HepG2 (cell line): ENCODE data around the gene SFMBT1. TPM values are rescaled to one million over a fixed set of nuclear protein-coding genes. Genes with fewer than 3 reads are reported as not detected.

Experiments used
- ATAC-seq: fragments of 200-7000 bp; cut with Tn5 transposase; 3 replicates; pipeline ENCODE4 v1.9.1; 2020; ENCODE audit warnings: mild to moderate bottlenecking, moderate library complexity
- BruUV-seq: library from RNA; stranded (reverse); fragments of 400-500 nt; replicated peaks from 2 replicates; lab custom pipeline; 2021; lab: Mats Ljungman, UMichigan
- CTCF ChIA-PET: fragments of 300-600 bp; formaldehyde crosslinking; extraction: SDS; loops from one replicate; lab custom pipeline; 2021; ENCODE audit warnings: low total read pairs, inconsistent platforms, low intra/inter-chr PET ratio; lab: Yijun Ruan, JAX
- POLR2A ChIA-PET: fragments of 350-600 bp; sonication (Branson Sonifier 250); formaldehyde crosslinking; loops from one replicate; lab custom pipeline; 2020; ENCODE audit warnings: antibody characterized with exemption, inconsistent platforms; lab: Yijun Ruan, JAX
- DNase-seq: peaks from one replicate; pipeline ENCODE4 v3.0.0-alpha.2; 2015; ENCODE audit warnings: low spot score
- FAIRE-seq: peaks from 3 replicates; lab custom pipeline; 2011; peaks lifted over from hg19 to GRCh38; lab: Jason Lieb, UNC
- H2AFZ ChIP-seq: one replicate; pipeline ENCODE4 v1.6.1; 2011; ENCODE audit warnings: low read length, inconsistent platforms
- H3K27ac ChIP-seq: fragments of 300-600 bp; 3 replicates; pipeline ENCODE4 v1.8.0; 2011; ENCODE audit warnings: mixed run types, mild to moderate bottlenecking, mixed read lengths, low read length, inconsistent platforms; ENCODE audit not compliant: insufficient read depth; ENCODE audit errors: extremely low read length
- H3K27me3 ChIP-seq, 2 experiments: fragments of 200-600 bp in 1 of 2; 2 replicates in 1 of 2; 3 replicates in 1 of 2; pipeline versions ENCODE4 v1.6.0 to v1.8.0; 2011; ENCODE audit warnings: low read length in 2 of 2, mild to moderate bottlenecking in 2 of 2, moderate library complexity in 2 of 2, inconsistent platforms in 1 of 2; ENCODE audit not compliant: insufficient read depth in 2 of 2, control insufficient read depth in 1 of 2
- H3K36me3 ChIP-seq, 2 experiments: fragments of 200-600 bp in 1 of 2; replicated peaks in 1 of 2; 2 replicates in 1 of 2; 3 replicates in 1 of 2; pipeline versions ENCODE4 v1.5.1 to v1.8.0; 2011; ENCODE audit warnings: low read length in 2 of 2, inconsistent platforms in 1 of 2; ENCODE audit not compliant: insufficient read depth in 2 of 2, control insufficient read depth in 1 of 2
- H3K4me1 ChIP-seq: 2 replicates; pipeline ENCODE4 v1.5.1; 2012; ENCODE audit warnings: low read length, inconsistent platforms; ENCODE audit not compliant: insufficient read depth
- H3K4me2 ChIP-seq: 2 replicates; pipeline ENCODE4 v1.6.0; 2011; ENCODE audit warnings: low read depth, low read length, inconsistent platforms
- H3K4me3 ChIP-seq, 3 experiments: fragments of 200-600 bp in 1 of 3; sonication (generic), shearing (Covaris generic) in 1 of 3; replicated peaks in 1 of 3; 2 replicates each; pipeline ENCODE4 v1.5.1; 2011 to 2016; ENCODE audit warnings: low read length in 3 of 3, inconsistent platforms in 2 of 3, low read depth in 2 of 3, mild to moderate bottlenecking in 2 of 3, control low read depth in 1 of 3, mixed read lengths in 1 of 3; ENCODE audit not compliant: insufficient read depth in 1 of 3
- H3K79me2 ChIP-seq: one replicate; pipeline ENCODE4 v1.6.1; 2011; ENCODE audit warnings: low read length, inconsistent platforms; ENCODE audit not compliant: insufficient read depth
- H3K9ac ChIP-seq: 2 replicates; pipeline ENCODE4 v1.6.0; 2011; ENCODE audit warnings: mild to moderate bottlenecking, low read depth, low read length, inconsistent platforms; ENCODE audit not compliant: insufficient read depth
- H3K9me3 ChIP-seq: 2 replicates; pipeline ENCODE4 v1.5.1; 2012; ENCODE audit warnings: mild to moderate bottlenecking, low read length
- H4K20me1 ChIP-seq: 2 replicates; pipeline ENCODE4 v1.6.0; 2011; ENCODE audit warnings: inconsistent platforms, mild to moderate bottlenecking, low read length, moderate library complexity; ENCODE audit not compliant: insufficient read depth
- CEBPG ChIP-seq: IDR thresholded peaks from 2 replicates; pipeline ENCODE4 v1.6.1; 2016
- GABPB1 ChIP-seq: IDR thresholded peaks from 2 replicates; pipeline ENCODE4 v1.6.1; 2016; ENCODE audit warnings: mild to moderate bottlenecking, missing genetic modification reagents, moderate library complexity, missing compliant biosample characterization
- MXD4 ChIP-seq: IDR thresholded peaks from 2 replicates; pipeline ENCODE4 v1.6.1; 2016; ENCODE audit warnings: mild to moderate bottlenecking, missing biosample characterization, missing genetic modification reagents
- NCOA2 ChIP-seq: sonication (generic); formaldehyde crosslinking; IDR thresholded peaks from 2 replicates; pipeline ENCODE4 v1.8.0; 2022; ENCODE audit warnings: inconsistent platforms
- SALL1 ChIP-seq: sonication (generic); formaldehyde crosslinking; IDR thresholded peaks from 2 replicates; pipeline ENCODE4 v1.8.0; 2022; ENCODE audit warnings: mild to moderate bottlenecking, missing genetic modification reagents
- SSRP1 ChIP-seq: IDR thresholded peaks from 2 replicates; pipeline ENCODE4 v1.6.1; 2016; ENCODE audit warnings: control low read depth
- ZNF160 ChIP-seq: sonication (generic); formaldehyde crosslinking; IDR thresholded peaks from 2 replicates; pipeline ENCODE4 v1.8.0; 2022; ENCODE audit warnings: mild to moderate bottlenecking, inconsistent platforms, missing genetic modification reagents
- ZNF235 ChIP-seq: sonication (generic); formaldehyde crosslinking; IDR thresholded peaks from 2 replicates; pipeline ENCODE4 v1.8.1; 2023; ENCODE audit warnings: mild to moderate bottlenecking, missing genetic modification reagents, borderline replicate concordance
- ZNF274 ChIP-seq: sonication (generic); formaldehyde crosslinking; IDR thresholded peaks from 2 replicates; pipeline ENCODE4 v1.5.1; 2020; ENCODE audit warnings: mild to moderate bottlenecking, missing genetic modification reagents
- ZNF691 ChIP-seq: sonication (generic); formaldehyde crosslinking; IDR thresholded peaks from 2 replicates; pipeline ENCODE4 v1.4.0; 2020; ENCODE audit warnings: missing genetic modification reagents, low read depth, mild to moderate bottlenecking, borderline replicate concordance
- WGBS: methylation state at CpG from one replicate; pipeline ENCODE4 v1.1.6; 2017; ENCODE audit warnings: low lambda C conversion rate; 5-methylcytosine and 5-hydroxymethylcytosine counted together
- in situ Hi-C: cut with HindIII; loops from 2 replicates; pipeline ENCODE4 v1.10.0; 2017; ENCODE audit warnings: low pct_unique_long_range_greater_than_20kb; ENCODE audit not compliant: extremely low pct_ligation_motif_present
- intact Hi-C: fragments of 100-400 bp; cut with micrococcal nuclease; formaldehyde crosslinking; loops from one replicate; pipeline ENCODE4 v1.10.0; 2022; ENCODE audit not compliant: unreplicated experiment
- polyA plus RNA-seq, 8 experiments: library from polyadenylated mRNA; depleted of rRNA in 3 of 8; stranded (reverse) in 7 of 8; unstranded in 1 of 8; fragments of >200 nt; fragmentation: Illumina TruSeq in 4 of 8; extraction: Trizol in 4 of 8; gene quantifications; 2 replicates each; pipeline versions ENCODE4 v1.2.1 to v1.2.3, GENCODE V29; 2011 to 2016; ENCODE audit warnings: low read depth in 4 of 8, missing spikeins in 1 of 8, mixed read lengths in 1 of 8; ENCODE audit not compliant: insufficient read depth in 1 of 8
- total RNA-seq, 5 experiments: library from RNA; depleted of rRNA; stranded (reverse); fragments of >200 nt; fragmentation: Illumina TruSeq; extraction: Trizol; gene quantifications; 2 replicates each; pipeline ENCODE4 v1.2.3, GENCODE V29; 2016; ENCODE audit warnings: low read depth in 1 of 5

The SFMBT1 gene
- total and polyA plus RNA-seq, 2 of the 13 experiments (the other 11 are each of a cell fraction or from before 2014, with no cell fraction given): 3.8 to 12.8 TPM

- 96% methylated on average over 4 of the region's 4 CpGs for WGBS
- Histone ChIP-seq H3K36me3 (0 out of 5 replicates have a peak, but pooled peaks cover 0 to 3% of the 10 kb centered on the region in 2 experiments), H2AFZ (no peak overlapping the region), H3K9me3 (no peaks in the 10 kb centered on the region), H3K27ac (no peak overlapping the region), H3K27me3 (no peaks in the 10 kb centered on the region), H3K79me2 (no peaks in the 10 kb centered on the region), H4K20me1 (no peaks in the 10 kb centered on the region), H3K9ac (no peak overlapping the region), H3K4me1 (peaks cover 7% of the 10 kb centered on the region), H3K4me2 (no peak overlapping the region), H3K4me3 (no peak overlapping the region)
- no peak for TF ChIP-seq SALL1 (CRISPR knock-in tag)
- TF ChIP-seq ZNF235 (CRISPR knock-in tag): no peak
- TF ChIP-seq ZNF691 (CRISPR knock-in tag): no peak
- no peak for TF ChIP-seq CEBPG (CRISPR knock-in tag)
- TF ChIP-seq SSRP1 (CRISPR knock-in tag): no peak
- no peak for TF ChIP-seq NCOA2 (CRISPR knock-in tag)
- TF ChIP-seq GABPB1: no peak
- no peak for TF ChIP-seq ZNF160 (CRISPR knock-in tag)
- TF ChIP-seq ZNF274 (CRISPR knock-in tag): no peak
- no peak for TF ChIP-seq MXD4 (CRISPR knock-in tag)
- in situ Hi-C loops (no loop called here), intact Hi-C loops (no loop called here)
- POLR2A ChIA-PET: no interaction called here
- no TSS peak for BruUV-seq
- FAIRE-seq (no peak), ATAC-seq (no peak), DNase-seq (no peak)
- CTCF ChIA-PET: interaction anchor here (1.0 kb wide), 1 partner anchor 55 kb away, joined by 3 read pairs; no protein-coding TSS in a partner anchor
Measured at GRCh38 chr3:52879581-52879980, 166.3 kb downstream of the SFMBT1 start.
